PC-3 (cell line): ENCODE data around the gene ANKRD11. TPM values are rescaled to one million over a fixed set of nuclear protein-coding genes. Genes with fewer than 3 reads are reported as not detected.

Experiments
- ATAC-seq: fragments of 200-7000 bp; cut with Tn5 transposase; 2 replicates; pipeline ENCODE4 v1.9.1; 2020; ENCODE audit warnings: mild to moderate bottlenecking, moderate library complexity
- BruUV-seq: library from RNA; stranded (reverse); fragments of 400-500 nt; replicated peaks from 2 replicates; lab custom pipeline; 2021; lab: Mats Ljungman, UMichigan
- CTCF ChIA-PET: fragments of 300-600 bp; sonication (Branson Sonifier 250); formaldehyde crosslinking; loops from one replicate; lab custom pipeline; 2022; ENCODE audit warnings: antibody characterized with exemption; lab: Charles Lee
- POLR2A ChIA-PET: fragments of 300-600 bp; sonication (Branson Sonifier 250); formaldehyde crosslinking; loops from one replicate; lab custom pipeline; 2022; ENCODE audit warnings: antibody characterized with exemption; ENCODE audit not compliant: unreplicated experiment; lab: Charles Lee
- DNase-seq: peaks from one replicate; pipeline ENCODE4 v3.0.0-alpha.2; 2015
- H2AFZ ChIP-seq: fragments of 300-600 bp; sonication (generic); 2 replicates; pipeline ENCODE4 v1.6.0; 2016; ENCODE audit warnings: antibody characterized with exemption, low read length
- H3F3A ChIP-seq: fragments of 300-600 bp; sonication (generic); one replicate; pipeline ENCODE4 v1.6.0; 2017; ENCODE audit warnings: antibody characterized with exemption, low read length, control low read depth, mild to moderate bottlenecking; ENCODE audit not compliant: unreplicated experiment
- H3K27ac ChIP-seq: fragments of 300-600 bp; sonication (generic); 2 replicates; pipeline ENCODE4 v1.5.1; 2016; ENCODE audit warnings: mild to moderate bottlenecking, low read length
- H3K27me3 ChIP-seq: fragments of 300-600 bp; sonication (generic); 2 replicates; pipeline ENCODE4 v1.6.1; 2016; ENCODE audit warnings: low read length, mixed read lengths
- H3K36me3 ChIP-seq: fragments of 300-600 bp; sonication (generic); 2 replicates; pipeline ENCODE4 v1.6.1; 2016; ENCODE audit warnings: low read depth, mixed run types, low read length, mixed read lengths
- H3K4me1 ChIP-seq: fragments of 300-600 bp; sonication (generic); 2 replicates; pipeline ENCODE4 v1.5.1; 2016; ENCODE audit warnings: low read length; ENCODE audit not compliant: insufficient read depth
- H3K4me2 ChIP-seq: fragments of 300-600 bp; sonication (generic); 2 replicates; pipeline ENCODE4 v1.6.0; 2016; ENCODE audit warnings: low read length
- H3K4me3 ChIP-seq: fragments of 300-600 bp; sonication (generic); 2 replicates; pipeline ENCODE4 v1.5.1; 2016; ENCODE audit warnings: mild to moderate bottlenecking, low read length, mixed read lengths
- H3K79me2 ChIP-seq: fragments of 300-600 bp; sonication (generic); 2 replicates; pipeline ENCODE4 v1.6.1; 2017; ENCODE audit warnings: low read length, mixed read lengths
- H3K9ac ChIP-seq: fragments of 300-600 bp; sonication (generic); 2 replicates; pipeline ENCODE4 v1.6.0; 2016; ENCODE audit warnings: mild to moderate bottlenecking, low read length
- H3K9me2 ChIP-seq: fragments of 300-600 bp; sonication (generic); replicated peaks from 2 replicates; pipeline ENCODE4 v1.6.1; 2016; ENCODE audit warnings: mixed run types, low read length, mixed read lengths
- H3K9me3 ChIP-seq: fragments of 300-600 bp; sonication (generic); 2 replicates; pipeline ENCODE4 v1.6.1; 2016; ENCODE audit warnings: low read length, mixed read lengths
- H4K20me1 ChIP-seq: fragments of 300-600 bp; sonication (generic); 2 replicates; pipeline ENCODE4 v1.6.1; 2016; ENCODE audit warnings: low read length, mixed read lengths
- EZH2 ChIP-seq: fragments of 300-600 bp; sonication (generic); IDR thresholded peaks from one replicate; pipeline ENCODE4 v1.6.1; 2017; ENCODE audit warnings: antibody characterized with exemption, mild to moderate bottlenecking, low read length; ENCODE audit not compliant: unreplicated experiment
- EZH2phosphoT487 ChIP-seq: fragments of 300-600 bp; sonication (generic); IDR thresholded peaks from 2 replicates; pipeline ENCODE4 v1.6.1; 2018; ENCODE audit warnings: mild to moderate bottlenecking, antibody characterized with exemption, low read length, borderline replicate concordance
- intact Hi-C: fragments of 100-400 bp; cut with micrococcal nuclease; formaldehyde crosslinking; loops from 2 replicates; pipeline ENCODE4 v1.9.0; 2023
- total RNA-seq: library from RNA; depleted of rRNA; stranded (reverse); fragments of >200 nt; gene quantifications from 2 replicates; pipeline ENCODE4 v1.2.3, GENCODE V29; 2014
- TF ChIP-seq, protein P1 (sequence below): fragments of 300-600 bp; sonication (generic); conservative IDR thresholded peaks from 2 replicates; pipeline ENCODE4 v1.5.1; 2017; ENCODE audit warnings: antibody characterized with exemption, low read depth, mild to moderate bottlenecking, low read length

ANKRD11 gene
- total RNA-seq, 1 experiment from 2014 or later: 65.0 TPM

DNA sequence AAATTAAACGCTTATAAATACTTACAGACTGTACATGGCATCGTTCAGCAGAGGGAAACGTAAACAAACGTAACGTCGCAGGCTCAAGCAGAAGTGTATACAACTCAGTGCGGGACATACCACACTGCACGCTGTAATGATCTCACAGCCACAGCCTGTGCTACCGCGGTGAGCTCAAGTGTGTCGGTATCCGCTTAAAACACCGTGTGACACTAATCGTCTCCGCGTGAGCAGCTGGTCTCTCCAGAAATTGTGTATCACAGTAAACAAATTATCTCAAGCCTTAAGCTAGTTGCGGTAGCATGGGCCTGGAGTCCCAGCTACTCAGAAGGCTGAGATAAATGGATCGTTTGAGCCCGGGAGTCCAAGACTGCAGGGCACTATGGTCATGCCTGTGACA is 115.3 kb downstream of the ANKRD11 start:
- no peaks in the 10 kb centered on the region for H3F3A ChIP-seq
- intact Hi-C loops: loop anchor here (5.0 kb wide), 1 partner anchor 43 kb away; no protein-coding TSS in a partner anchor
- peaks cover 100% of the 10 kb centered on the region for H3K79me2 ChIP-seq
- peak overlapping the region; percentile 72 for H3K27ac ChIP-seq
- peak overlapping the region; percentile 98 for H3K4me2 ChIP-seq
- ATAC-seq: peak; percentile 70
- POLR2A ChIA-PET: interaction anchor here (0.6 kb wide), 1 partner anchor 132 kb away, joined by 6 read pairs; no protein-coding TSS in a partner anchor
- DNase-seq: peak; percentile 34
- TF ChIP-seq EZH2 (no peak), EZH2phosphoT487 (no peak)
- TF ChIP-seq, protein P1, sequence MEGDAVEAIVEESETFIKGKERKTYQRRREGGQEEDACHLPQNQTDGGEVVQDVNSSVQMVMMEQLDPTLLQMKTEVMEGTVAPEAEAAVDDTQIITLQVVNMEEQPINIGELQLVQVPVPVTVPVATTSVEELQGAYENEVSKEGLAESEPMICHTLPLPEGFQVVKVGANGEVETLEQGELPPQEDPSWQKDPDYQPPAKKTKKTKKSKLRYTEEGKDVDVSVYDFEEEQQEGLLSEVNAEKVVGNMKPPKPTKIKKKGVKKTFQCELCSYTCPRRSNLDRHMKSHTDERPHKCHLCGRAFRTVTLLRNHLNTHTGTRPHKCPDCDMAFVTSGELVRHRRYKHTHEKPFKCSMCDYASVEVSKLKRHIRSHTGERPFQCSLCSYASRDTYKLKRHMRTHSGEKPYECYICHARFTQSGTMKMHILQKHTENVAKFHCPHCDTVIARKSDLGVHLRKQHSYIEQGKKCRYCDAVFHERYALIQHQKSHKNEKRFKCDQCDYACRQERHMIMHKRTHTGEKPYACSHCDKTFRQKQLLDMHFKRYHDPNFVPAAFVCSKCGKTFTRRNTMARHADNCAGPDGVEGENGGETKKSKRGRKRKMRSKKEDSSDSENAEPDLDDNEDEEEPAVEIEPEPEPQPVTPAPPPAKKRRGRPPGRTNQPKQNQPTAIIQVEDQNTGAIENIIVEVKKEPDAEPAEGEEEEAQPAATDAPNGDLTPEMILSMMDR: no peak
- peaks cover 38% of the 10 kb centered on the region for H4K20me1 ChIP-seq
- peak overlapping the region; percentile 67 for H3K4me3 ChIP-seq
- H2AFZ ChIP-seq: no peak overlapping the region
- no peaks in the 10 kb centered on the region for H3K27me3 ChIP-seq
- BruUV-seq: no TSS peak
- H3K9me2 ChIP-seq: no peaks in the 10 kb centered on the region
- CTCF ChIA-PET: interaction anchor here (0.6 to 0.9 kb wide), 2 partner anchors 13 to 27 kb away, joined by 3 to 4 read pairs; no protein-coding TSS in a partner anchor
- no peaks in the 10 kb centered on the region for H3K9me3 ChIP-seq
- H3K36me3 ChIP-seq: no peaks in the 10 kb centered on the region; the same call in 1 of the 2 replicates
- H3K9ac ChIP-seq: peak overlapping the region; percentile 69
- peaks cover 27% of the 10 kb centered on the region for H3K4me1 ChIP-seq

DNA sequence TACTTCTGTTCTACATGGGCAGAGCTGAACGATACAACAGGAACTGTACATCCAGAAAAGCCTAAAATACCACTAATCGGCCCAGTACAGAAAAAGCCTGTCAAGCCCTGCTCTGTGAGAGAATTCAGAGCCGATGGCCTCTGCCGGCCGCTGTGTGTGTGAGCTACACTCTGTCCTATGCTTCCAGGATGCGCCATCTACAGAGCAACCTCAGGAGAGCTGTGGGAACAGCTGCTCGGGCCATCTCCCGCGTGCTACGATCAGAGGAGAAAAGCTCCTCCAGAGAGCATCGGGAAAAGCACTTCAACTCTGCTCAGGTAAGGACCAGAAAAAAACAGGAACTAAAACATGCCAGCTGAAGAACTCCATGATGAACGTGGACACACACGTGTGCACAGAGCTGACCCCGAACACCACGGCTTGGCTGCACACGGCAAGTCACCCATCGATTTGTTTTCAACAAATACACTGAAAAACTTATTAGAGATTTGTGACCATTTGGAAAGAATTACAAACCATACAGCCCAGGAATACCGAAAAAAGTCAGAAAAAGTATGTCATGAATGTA is 115.9 kb downstream of the ANKRD11 start:
- no TSS peak for BruUV-seq
- intact Hi-C loops: no loop called here
- Histone ChIP-seq H3K9me2 (no peaks in the 10 kb centered on the region), H3K4me3 (peak overlapping the region; percentile 67), H2AFZ (no peak overlapping the region), H3K9me3 (no peaks in the 10 kb centered on the region), H3K4me2 (peak overlapping the region; percentile 98), H3K9ac (peak overlapping the region; percentile 69), H3K4me1 (peaks cover 33% of the 10 kb centered on the region), H3F3A (no peaks in the 10 kb centered on the region), H3K27me3 (no peaks in the 10 kb centered on the region), H4K20me1 (peaks cover 43% of the 10 kb centered on the region), H3K36me3 (no peaks in the 10 kb centered on the region; the same call in 1 of the 2 replicates), H3K79me2 (peaks cover 100% of the 10 kb centered on the region), H3K27ac (peak overlapping the region; percentile 72)
- DNase-seq (peak; percentile 44), ATAC-seq (peak; percentile 73)
- no peak for TF ChIP-seq EZH2phosphoT487
- no peak for TF ChIP-seq EZH2
- TF ChIP-seq, protein P1: peak; percentile 43; the same call in 1 of the 2 replicates
- ChIA-PET POLR2A (no interaction called here), CTCF (interaction anchor here (0.9 kb wide), 1 partner anchor 28 kb away, joined by 4 read pairs; no protein-coding TSS in a partner anchor)
